Stimulated activated CD4-positive, alpha-beta T cell treated with anti-CD3 and anti-CD28 coated beads, TNF-alpha, amount 100 ng/mL, for 48 hours (primary cell): ENCODE data around the gene DDX17.
"Not testable (repeated sequence)": the region's sequence is repeated elsewhere in the genome, so short reads cannot be mapped to it uniquely, and the experiment has no call there.

ENCODE experiments used
- DNase-seq, 3 donors: peaks; one replicate each; pipeline ENCODE4 v3.0.0-alpha.2; 2020; ENCODE audit warnings: low read depth in 3 of 3

DDX17 gene

GRCh38 chr22:38491707-38492348, 14.3 kb downstream of the DDX17 start:
- no peak for DNase-seq

- no peak for DNase-seq
Observed at GRCh38 chr22:38490915-38491314, 15.2 kb downstream of the DDX17 start.

GRCh38 chr22:38490475-38490874, 15.6 kb downstream of the DDX17 start:
- no peak for DNase-seq

- DNase-seq = no peak
Observed at GRCh38 chr22:38489561-38490145, 16.5 kb downstream of the DDX17 start.

GRCh38 chr22:38489142-38489541, 17.0 kb downstream of the DDX17 start:
- DNase-seq = no peak

- no peak for DNase-seq
Observed at GRCh38 chr22:38487946-38488345, 18.2 kb downstream of the DDX17 start.

- DNase-seq = no peak
Observed at GRCh38 chr22:38485783-38486182, 20.3 kb downstream of the DDX17 start.

- DNase-seq = no peak
Observed at GRCh38 chr22:38484244-38484643, 21.9 kb downstream of the DDX17 start.

- DNase-seq = no peak
Observed at GRCh38 chr22:38482662-38483308, 23.3 kb downstream of the DDX17 start.

GRCh38 chr22:38481871-38482332, 24.2 kb downstream of the DDX17 start:
- DNase-seq = no peak

GRCh38 chr22:38481162-38481870, 24.8 kb downstream of the DDX17 start:
- DNase-seq = no peak

- no peak for DNase-seq
Observed at GRCh38 chr22:38479096-38479837, 26.8 kb downstream of the DDX17 start.

GRCh38 chr22:38477585-38477984, 28.5 kb downstream of the DDX17 start:
- DNase-seq = no peak

GRCh38 chr22:38474003-38474607, 32.0 kb downstream of the DDX17 start:
- no peak for DNase-seq

GRCh38 chr22:38471237-38471636, 34.9 kb downstream of the DDX17 start:
- DNase-seq = no peak

- not testable (repeated sequence) for DNase-seq
Observed at GRCh38 chr22:38470179-38470578, 35.9 kb downstream of the DDX17 start.

- no peak for DNase-seq
Observed at GRCh38 chr22:38469306-38469781, 36.8 kb downstream of the DDX17 start.

- no peak for DNase-seq
Observed at GRCh38 chr22:38468443-38469305, 37.4 kb downstream of the DDX17 start.

GRCh38 chr22:38467904-38468442, 38.1 kb downstream of the DDX17 start, which contains the start of gene KDELR3:
Gene KDELR3, plus strand, starts transcription at chr22:38468096. Its CDS starts 138 bp downstream, at chr22:38468234.
- peak; percentile 33 to 58 (median 41) for DNase-seq

- no peak for DNase-seq
Observed at GRCh38 chr22:38467438-38467903, 38.6 kb downstream of the DDX17 start.
